Progenitor cell of endocrine pancreas (in vitro differentiated cells): ENCODE results near the gene NEK1. TPM values are rescaled to one million over a fixed set of nuclear protein-coding genes. Genes with fewer than 3 reads are reported as not detected.
"Not testable (repeated sequence)": the region's sequence is repeated elsewhere in the genome, so short reads cannot be mapped to it uniquely, and the experiment has no call there.

Source experiments
- DNase-seq: peaks from one replicate; pipeline ENCODE4 v3.0.0; 2021; ENCODE audit warnings: low spot score; ENCODE audit not compliant: unreplicated experiment
- H3K27ac Mint-ChIP-seq: 2 replicates; pipeline ENCODE4 v1.8.0; 2021; ENCODE audit warnings: mild to moderate bottlenecking, moderate library complexity, mixed read lengths
- H3K27me3 Mint-ChIP-seq: 2 replicates; pipeline ENCODE4 v1.8.0; 2021; ENCODE audit warnings: mixed read lengths
- H3K36me3 Mint-ChIP-seq: 2 replicates; pipeline ENCODE4 v1.8.0; 2022; ENCODE audit warnings: mixed read lengths; ENCODE audit not compliant: insufficient read depth
- H3K4me1 Mint-ChIP-seq: 2 replicates; pipeline ENCODE4 v1.8.0; 2021; ENCODE audit warnings: low read depth, mixed read lengths
- H3K4me3 Mint-ChIP-seq: 2 replicates; pipeline ENCODE4 v1.8.0; 2021; ENCODE audit warnings: low read depth, mild to moderate bottlenecking, moderate library complexity, mixed read lengths
- H3K9me3 Mint-ChIP-seq: 2 replicates; pipeline ENCODE4 v1.8.0; 2021; ENCODE audit warnings: low read depth, mixed read lengths
- total RNA-seq: library from RNA; stranded (reverse); gene quantifications from 2 replicates; pipeline ENCODE4 v1.2.1, GENCODE V29; 2021
- TF ChIP-seq, protein P1 (sequence below): fragments of 200-600 bp; sonication (generic); IDR thresholded peaks from one replicate; pipeline ENCODE4 v1.5.0; 2021; ENCODE audit warnings: antibody characterized with exemption, mild to moderate bottlenecking; ENCODE audit not compliant: unreplicated experiment

Gene NEK1
- total RNA-seq, 1 donor from 2014 or later, result 15.0 TPM

DNA sequence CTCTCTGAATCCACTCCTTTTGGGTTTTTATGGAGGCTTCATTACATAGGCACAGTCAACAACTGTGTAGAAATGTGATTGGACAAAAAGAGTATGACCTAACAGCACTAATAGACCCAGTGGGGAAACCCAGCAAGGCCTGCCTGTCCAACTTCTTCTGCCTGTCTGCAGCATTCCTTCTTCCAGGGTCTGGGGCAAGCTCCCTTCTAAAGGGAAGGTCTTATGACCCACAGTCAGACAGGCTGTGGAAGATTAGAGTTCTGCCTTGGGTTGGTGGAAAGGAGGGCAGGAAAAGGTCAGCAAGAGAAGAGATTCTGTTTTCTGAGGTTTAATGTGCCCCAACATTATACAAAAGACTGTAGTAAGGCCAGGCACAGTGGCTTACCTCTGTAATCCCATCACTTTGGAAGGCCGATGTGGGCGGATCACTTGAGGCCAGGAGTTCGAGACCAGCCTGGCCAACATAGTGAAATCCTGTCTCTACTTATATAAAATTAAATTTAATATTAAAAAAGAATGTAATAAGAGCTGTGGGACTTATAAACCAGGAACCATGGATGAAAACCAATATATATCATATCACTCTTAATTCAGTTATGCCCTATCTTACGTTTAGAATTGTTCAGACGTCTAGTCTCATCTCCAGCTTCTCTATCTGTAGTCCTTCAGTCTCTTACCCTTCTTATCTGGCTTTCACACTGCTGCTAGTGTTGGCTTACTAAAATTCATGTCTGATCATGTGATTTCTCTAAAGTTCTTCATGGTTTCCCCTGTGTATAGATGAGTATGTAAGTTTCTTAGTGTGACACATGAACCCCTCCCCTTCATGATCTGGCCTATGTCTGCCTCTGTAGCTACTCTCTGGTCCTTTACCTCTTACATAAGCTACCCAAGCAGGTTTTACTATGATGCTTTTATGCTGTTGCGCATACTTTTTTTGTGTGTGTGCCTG lies 14.2 kb upstream of the NEK1 start:
- no peak overlapping the region for H3K4me3 Mint-ChIP-seq
- DNase-seq, result no peak
- no peaks in the 10 kb centered on the region for H3K27me3 Mint-ChIP-seq
- TF ChIP-seq, protein P1, sequence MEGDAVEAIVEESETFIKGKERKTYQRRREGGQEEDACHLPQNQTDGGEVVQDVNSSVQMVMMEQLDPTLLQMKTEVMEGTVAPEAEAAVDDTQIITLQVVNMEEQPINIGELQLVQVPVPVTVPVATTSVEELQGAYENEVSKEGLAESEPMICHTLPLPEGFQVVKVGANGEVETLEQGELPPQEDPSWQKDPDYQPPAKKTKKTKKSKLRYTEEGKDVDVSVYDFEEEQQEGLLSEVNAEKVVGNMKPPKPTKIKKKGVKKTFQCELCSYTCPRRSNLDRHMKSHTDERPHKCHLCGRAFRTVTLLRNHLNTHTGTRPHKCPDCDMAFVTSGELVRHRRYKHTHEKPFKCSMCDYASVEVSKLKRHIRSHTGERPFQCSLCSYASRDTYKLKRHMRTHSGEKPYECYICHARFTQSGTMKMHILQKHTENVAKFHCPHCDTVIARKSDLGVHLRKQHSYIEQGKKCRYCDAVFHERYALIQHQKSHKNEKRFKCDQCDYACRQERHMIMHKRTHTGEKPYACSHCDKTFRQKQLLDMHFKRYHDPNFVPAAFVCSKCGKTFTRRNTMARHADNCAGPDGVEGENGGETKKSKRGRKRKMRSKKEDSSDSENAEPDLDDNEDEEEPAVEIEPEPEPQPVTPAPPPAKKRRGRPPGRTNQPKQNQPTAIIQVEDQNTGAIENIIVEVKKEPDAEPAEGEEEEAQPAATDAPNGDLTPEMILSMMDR, result no peak
- H3K4me1 Mint-ChIP-seq, result peaks cover 38% of the 10 kb centered on the region
- peak overlapping the region; percentile 77 for H3K27ac Mint-ChIP-seq
- H3K36me3 Mint-ChIP-seq, result peaks cover 12% of the 10 kb centered on the region
- H3K9me3 Mint-ChIP-seq, result peaks cover 3% of the 10 kb centered on the region

DNA sequence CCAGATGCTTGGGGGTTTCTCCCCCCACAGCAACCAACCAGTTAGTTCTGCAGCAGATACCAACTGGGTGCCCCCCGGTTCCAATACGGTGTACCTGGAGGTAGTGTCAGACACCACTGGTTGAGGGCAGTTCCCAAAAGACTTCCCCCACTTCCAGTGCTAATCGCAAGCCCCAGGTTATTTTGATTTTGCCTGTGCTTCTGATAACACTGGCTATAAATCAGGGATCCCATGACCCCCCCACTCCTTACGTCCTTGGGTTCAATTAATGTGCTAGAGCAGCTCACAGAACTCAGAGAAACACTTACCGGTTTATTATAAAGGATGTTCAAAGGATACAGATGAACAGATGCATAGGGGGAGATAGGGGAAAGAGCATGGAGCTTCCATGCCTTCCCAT lies 13.5 kb upstream of the NEK1 start:
- H3K9me3 Mint-ChIP-seq, result no peaks in the 10 kb centered on the region
- TF ChIP-seq, protein P1, result no peak
- peaks cover 39% of the 10 kb centered on the region for H3K4me1 Mint-ChIP-seq
- H3K36me3 Mint-ChIP-seq, result peaks cover 6% of the 10 kb centered on the region
- H3K4me3 Mint-ChIP-seq, result no peak overlapping the region
- peak overlapping the region; percentile 77 for H3K27ac Mint-ChIP-seq
- no peaks in the 10 kb centered on the region for H3K27me3 Mint-ChIP-seq
- no peak for DNase-seq

DNA sequence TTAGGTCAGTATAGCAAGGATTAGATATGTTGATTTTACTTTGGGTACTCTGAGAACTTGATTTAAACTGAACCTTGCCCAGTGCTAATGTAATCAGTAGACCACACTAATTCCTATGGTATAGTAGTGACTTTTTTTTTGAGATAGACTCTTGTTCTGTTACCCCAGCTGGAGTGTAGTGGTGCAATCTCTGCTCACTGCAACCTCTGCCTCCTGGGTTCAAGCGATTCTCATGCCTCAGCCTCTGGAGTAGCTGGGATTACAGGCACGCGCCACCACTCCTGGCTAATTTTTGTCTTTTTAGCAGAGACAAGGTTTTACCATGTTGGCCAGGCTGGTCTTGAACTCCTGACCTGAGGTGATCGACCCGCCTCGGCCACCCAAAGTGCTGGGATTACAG lies 11.6 kb upstream of the NEK1 start:
- peaks cover 40% of the 10 kb centered on the region for H3K4me1 Mint-ChIP-seq

DNA sequence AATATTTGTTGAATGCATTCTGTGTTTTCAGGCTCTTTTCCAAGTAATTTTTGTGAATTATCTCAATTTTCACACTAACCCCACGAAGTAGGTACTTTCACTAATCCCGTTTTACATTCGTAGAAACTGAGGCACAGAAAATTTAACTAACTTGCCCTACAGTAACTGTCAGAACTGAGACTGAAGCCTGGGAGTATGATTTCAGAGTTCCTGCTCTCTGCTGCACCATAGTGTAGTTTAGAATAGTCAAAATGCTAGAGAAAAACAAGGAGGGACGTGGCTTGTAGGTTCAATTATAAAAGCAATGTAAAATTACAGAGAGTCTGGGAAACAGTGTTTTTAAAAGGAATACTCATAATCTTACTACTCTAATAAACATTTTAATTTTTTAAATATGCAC lies 10.2 kb upstream of the NEK1 start:
- Mint-ChIP-seq H3K36me3 (peaks cover 3% of the 10 kb centered on the region), H3K4me3 (peak overlapping the region; percentile 91), H3K4me1 (peaks cover 34% of the 10 kb centered on the region), H3K27ac (peak overlapping the region; percentile 15), H3K9me3 (no peaks in the 10 kb centered on the region), H3K27me3 (no peaks in the 10 kb centered on the region)
- DNase-seq, result no peak
- TF ChIP-seq, protein P1, result no peak

More for the DNA sequence above, 11.6 kb upstream of the NEK1 start:
- not testable (repeated sequence) for H3K9me3 Mint-ChIP-seq, H3K36me3 Mint-ChIP-seq, H3K4me3 Mint-ChIP-seq, DNase-seq, H3K27ac Mint-ChIP-seq, H3K27me3 Mint-ChIP-seq

DNA sequence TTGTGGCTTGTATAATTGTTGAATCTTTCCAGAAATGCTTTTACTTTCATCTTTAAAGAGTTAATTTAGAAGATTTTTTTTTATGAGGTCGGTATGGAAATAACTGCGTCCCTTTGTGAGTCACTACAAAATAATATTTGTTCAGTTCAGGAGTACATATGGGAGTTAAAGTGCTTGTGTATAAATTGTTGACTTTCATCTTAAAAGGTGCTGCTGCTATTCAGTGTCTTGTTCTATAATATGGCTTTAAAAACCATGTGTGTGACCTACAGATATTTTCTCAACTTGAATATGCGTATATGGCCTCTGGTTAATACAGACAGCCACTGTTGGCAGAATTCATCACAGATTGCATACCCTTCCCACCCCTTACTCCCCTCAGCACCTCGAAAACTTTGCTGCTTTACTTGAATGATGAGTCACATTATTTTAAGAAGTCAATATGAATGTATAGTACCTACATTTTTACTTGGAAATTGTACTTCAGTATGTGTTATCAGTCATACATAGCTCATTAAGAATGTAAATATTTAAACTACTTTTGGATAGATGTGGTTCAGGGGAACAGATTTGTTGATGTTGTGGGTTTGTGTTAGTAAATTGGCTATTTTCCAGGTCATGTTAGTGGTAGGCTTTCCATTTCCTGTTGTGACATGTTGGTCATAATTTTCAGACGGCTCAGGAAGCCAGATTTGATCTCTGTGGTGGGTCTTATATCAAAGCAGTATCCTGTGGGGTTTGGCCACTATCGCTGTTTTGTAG lies 9.5 kb upstream of the NEK1 start:
- Mint-ChIP-seq H3K4me1 (peaks cover 27% of the 10 kb centered on the region), H3K27me3 (no peaks in the 10 kb centered on the region), H3K27ac (peak overlapping the region; percentile 93), H3K9me3 (no peaks in the 10 kb centered on the region), H3K36me3 (peaks cover 3% of the 10 kb centered on the region), H3K4me3 (peak overlapping the region; percentile 91)
- TF ChIP-seq, protein P1, result no peak
- no peak for DNase-seq
